Testis (tissue), 5 donors: ENCODE measurements around the gene EBF4. TPM values are rescaled to one million over a fixed set of nuclear protein-coding genes. Genes with fewer than 3 reads are reported as not detected.
A peak's percentile ranks its signal among the peaks of the same experiment; 100 is the strongest.

Source experiments
- DNase-seq: peaks from one replicate; pipeline ENCODE4 v3.0.0-alpha.2; 2019
- H3K27ac ChIP-seq, 2 donors: fragments of 200-600 bp; sonication (generic); one replicate each; pipeline ENCODE4 v1.5.1; 2019
- H3K27me3 ChIP-seq: fragments of 200-600 bp; sonication (generic); one replicate; pipeline ENCODE4 v1.5.1; 2019
- H3K36me3 ChIP-seq: fragments of 200-600 bp; sonication (generic); one replicate; pipeline ENCODE4 v1.5.1; 2017; ENCODE audit warnings: low read depth; ENCODE audit errors: missing control alignments
- H3K4me1 ChIP-seq: fragments of 200-600 bp; sonication (generic); one replicate; pipeline ENCODE4 v1.5.1; 2019
- H3K4me3 ChIP-seq, 2 donors: fragments of 200-600 bp; sonication (generic); one replicate each; pipeline ENCODE4 v1.5.1; 2017 to 2019
- H3K9me3 ChIP-seq: fragments of 200-600 bp; sonication (generic); one replicate; pipeline ENCODE4 v1.5.1; 2017
- CTCF ChIP-seq, 3 experiments: fragments of 450-650 bp in 2 of 3; fragments of 200-600 bp in 1 of 3; sonication (generic) in 1 of 3; IDR thresholded peaks; one replicate each; pipeline ENCODE4 v1.5.1; 2016 to 2019; ENCODE audit warnings: antibody characterized with exemption in 3 of 3, mild to moderate bottlenecking in 2 of 3, moderate library complexity in 1 of 3
- POLR2A ChIP-seq: fragments of 450-650 bp; IDR thresholded peaks from one replicate; pipeline ENCODE4 v1.6.1; 2017; ENCODE audit warnings: antibody characterized with exemption, mild to moderate bottlenecking, moderate library complexity
- WGBS, 2 donors: methylation state at CpG; one replicate each; pipeline ENCODE4 v1.1.5; 2018; 5-methylcytosine and 5-hydroxymethylcytosine counted together
- intact Hi-C: fragments of 100-400 bp; cut with DNase I; formaldehyde crosslinking; loops from one replicate; pipeline ENCODE4 v1.15.1; 2023; ENCODE audit warnings: low total_unique reads
- long read RNA-seq, 2 donors: transcript quantifications; one replicate each; lab custom pipeline, GENCODE V29; 2026
- polyA plus RNA-seq: library from polyadenylated mRNA; stranded (reverse); fragments of 350-450 nt; fragmentation: Illumina TruSeq; extraction: RNeasy Lipid Tissue Mini Kit (QIAGEN cat#74804); gene quantifications from one replicate; pipeline ENCODE4 v1.2.3, GENCODE V29; 2014; ENCODE audit warnings: low read depth, low replicate concordance; ENCODE audit not compliant: insufficient read depth
- total RNA-seq, 2 donors: library from RNA; depleted of rRNA; stranded (reverse); fragments of >200 nt; gene quantifications; one replicate each; pipeline ENCODE4 v1.2.3, GENCODE V29; 2016

The EBF4 gene, protein sequence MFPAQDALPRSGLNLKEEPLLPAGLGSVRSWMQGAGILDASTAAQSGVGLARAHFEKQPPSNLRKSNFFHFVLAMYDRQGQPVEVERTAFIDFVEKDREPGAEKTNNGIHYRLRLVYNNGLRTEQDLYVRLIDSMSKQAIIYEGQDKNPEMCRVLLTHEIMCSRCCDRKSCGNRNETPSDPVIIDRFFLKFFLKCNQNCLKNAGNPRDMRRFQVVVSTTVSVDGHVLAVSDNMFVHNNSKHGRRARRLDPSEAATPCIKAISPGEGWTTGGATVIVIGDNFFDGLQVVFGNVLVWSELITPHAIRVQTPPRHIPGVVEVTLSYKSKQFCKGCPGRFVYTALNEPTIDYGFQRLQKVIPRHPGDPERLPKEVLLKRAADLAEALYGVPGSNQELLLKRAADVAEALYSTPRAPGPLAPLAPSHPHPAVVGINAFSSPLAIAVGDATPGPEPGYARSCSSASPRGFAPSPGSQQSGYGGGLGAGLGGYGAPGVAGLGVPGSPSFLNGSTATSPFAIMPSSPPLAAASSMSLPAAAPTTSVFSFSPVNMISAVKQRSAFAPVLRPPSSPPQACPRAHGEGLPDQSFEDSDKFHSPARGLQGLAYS
- total RNA-seq (10 to 100 TPM in 1 of 2 donors, 1 to 10 TPM in 1; 7.4 to 14.2 TPM), polyA plus RNA-seq (6.1 TPM)
- long read RNA-seq, donor 1, partial matches to known transcripts = 0 of 1 reads
- long read RNA-seq, donor 1, other reads (novel, unspliced or antisense) = 0 of 1 reads
- long read RNA-seq, donor 2 = 0 reads

DNA sequence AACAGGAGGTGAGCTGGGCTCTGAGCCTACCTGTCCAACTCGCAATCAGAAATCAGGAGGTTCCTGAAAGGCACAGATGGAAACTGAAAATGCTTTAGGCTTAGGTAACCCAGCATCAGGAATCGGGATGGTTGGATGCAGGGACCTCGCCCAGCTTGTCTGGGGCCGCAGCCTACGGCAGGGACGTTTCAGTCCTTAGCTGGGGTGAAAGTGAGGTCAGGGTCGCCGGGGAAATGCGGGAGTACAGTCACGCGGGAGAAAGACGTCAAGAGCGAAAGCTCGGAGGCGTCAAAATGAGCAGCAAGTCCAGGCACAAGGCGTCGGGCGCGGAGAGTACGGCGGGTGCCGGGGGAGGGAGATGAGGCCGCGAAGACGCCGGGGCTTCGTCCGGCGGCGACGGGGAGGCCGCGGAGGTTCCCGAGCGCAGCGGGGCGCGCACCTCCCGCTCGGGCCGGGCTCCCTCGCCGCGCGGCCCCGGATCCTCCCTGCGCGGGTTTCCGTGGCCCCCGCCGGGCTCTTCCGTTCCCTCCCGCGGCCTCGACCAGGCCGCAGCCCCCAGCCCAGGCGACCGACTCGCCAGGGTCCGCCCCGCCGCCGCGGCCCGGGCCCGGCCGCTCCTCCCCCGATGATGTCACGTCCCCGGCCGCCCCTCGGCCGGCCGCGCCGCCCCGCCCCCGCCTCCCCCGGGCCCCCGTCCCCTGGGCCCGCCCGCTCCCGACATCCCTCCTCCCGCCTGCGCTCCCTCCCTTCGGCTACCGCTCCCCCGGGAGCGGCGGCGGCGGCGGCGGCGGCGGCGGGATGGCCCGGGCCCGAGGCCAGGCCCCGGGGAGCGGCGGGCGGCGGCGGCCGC lies at the start of gene EBF4:
EBF4 (plus strand) TSS at position 745 of the 850 bp plus-strand sequence. CDS start 866 bp downstream, outside the sequence.
- DNase-seq = peak; percentile 77
- peak within 1 kb of the TSS; percentile 55 to 78 for H3K27ac ChIP-seq
- TF ChIP-seq POLR2A (no peak), CTCF (IDR thresholded peaks at IDR 0.05) (no peak)
- no peaks in the 10 kb centered on the region for H3K36me3 ChIP-seq
- no peaks in the 10 kb centered on the region for H3K4me1 ChIP-seq
- 4% methylated on average over 21 to 46 of the region's 106 CpGs for WGBS, 2 donors
- no peaks in the 10 kb centered on the region for H3K9me3 ChIP-seq
- intact Hi-C loops = no loop called here
- peak within 1 kb of the TSS; percentile 53 to 64 for H3K4me3 ChIP-seq
- no peaks in the 10 kb centered on the region for H3K27me3 ChIP-seq

DNA sequence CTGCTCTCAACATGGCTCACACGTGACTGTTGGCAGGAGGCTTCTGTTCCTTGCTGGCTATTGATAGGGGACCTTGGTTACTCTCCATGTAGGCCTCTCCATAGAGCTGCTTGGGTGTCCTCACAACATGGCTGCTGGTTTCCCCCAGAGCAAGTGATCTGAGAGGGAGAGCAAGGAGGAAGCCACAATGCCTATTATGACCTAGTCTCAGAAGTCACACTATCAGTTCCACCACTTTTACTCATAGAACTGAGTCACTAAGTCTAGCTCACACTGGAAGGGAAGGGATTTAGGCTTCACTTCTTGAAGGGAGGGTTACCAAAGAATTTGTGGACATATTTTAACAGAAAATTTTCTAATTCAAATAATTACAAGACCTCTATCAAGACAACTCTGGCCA lies 48.9 kb upstream of the EBF4 start:
- TF ChIP-seq CTCF (IDR thresholded peaks at IDR 0.05) (no peak), POLR2A (no peak)
- Histone ChIP-seq H3K4me1 (no peaks in the 10 kb centered on the region), H3K9me3 (no peaks in the 10 kb centered on the region), H3K4me3 (no peak overlapping the region), H3K27ac (no peak overlapping the region), H3K27me3 (no peaks in the 10 kb centered on the region), H3K36me3 (no peaks in the 10 kb centered on the region)
- no peak for DNase-seq
- intact Hi-C loops = no loop called here
- 78 to 94% methylated on average over 1 of the region's 1 CpG for WGBS, 2 donors

DNA sequence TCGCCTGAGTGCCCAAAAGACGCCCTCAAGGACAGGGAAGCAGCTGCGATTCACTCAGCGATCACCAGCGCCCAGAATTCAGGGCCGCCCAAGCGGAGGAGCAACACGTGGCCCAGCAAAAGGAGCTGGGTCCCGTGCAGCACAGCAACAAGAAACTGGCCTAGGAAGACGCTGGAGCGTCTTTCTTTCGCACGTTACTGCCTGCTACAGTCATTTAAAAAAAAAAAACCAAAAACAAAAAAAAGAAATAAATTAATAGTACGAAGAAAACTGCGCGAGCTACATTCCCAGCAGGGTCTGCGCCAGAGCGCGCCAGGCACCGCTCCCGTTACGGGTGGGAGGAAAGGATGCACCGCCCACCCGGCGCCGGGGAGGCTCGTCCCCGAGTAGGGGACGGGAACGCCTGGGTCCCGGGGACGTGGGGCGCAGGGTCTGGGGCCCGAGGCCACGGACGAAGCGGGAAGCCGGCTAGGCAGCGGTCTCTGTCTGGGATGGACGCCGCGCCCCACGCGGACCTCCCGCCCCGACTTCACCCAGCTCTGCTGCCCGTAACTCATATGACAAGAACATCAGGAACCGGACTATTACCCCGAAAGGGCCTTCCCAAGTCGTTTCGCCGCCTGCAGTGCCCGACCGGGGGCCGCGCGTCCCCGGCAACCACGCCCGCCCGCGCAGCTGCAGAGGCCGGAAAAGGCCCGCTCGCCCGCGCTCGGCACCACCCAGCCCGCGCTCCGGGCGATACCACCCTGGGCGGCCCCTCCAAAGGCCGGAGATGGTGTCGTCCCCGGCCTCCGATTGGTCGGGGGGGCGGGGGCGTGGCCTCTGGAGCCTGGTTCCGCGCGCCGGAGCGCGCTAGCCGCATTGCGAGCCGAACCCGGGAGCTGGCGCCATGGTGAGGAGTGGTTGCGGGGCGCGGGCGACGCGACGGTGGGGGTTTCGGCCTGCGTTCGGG lies 40.5 kb upstream of the EBF4 start, which contains the start of gene NOP56:
NOP56 (plus strand) TSS at position 861 of the 952 bp plus-strand sequence; CDS start at position 890, 29 bp downstream.
- H3K27ac ChIP-seq = peak within 1 kb of the TSS; percentile 75 to 86
- no peaks in the 10 kb centered on the region for H3K36me3 ChIP-seq
- H3K4me1 ChIP-seq = peaks cover 10% of the 10 kb centered on the region
- peak within 1 kb of the TSS; percentile 71 to 88 for H3K4me3 ChIP-seq
- WGBS, 2 donors = 1% methylated on average over 64 to 77 of the region's 101 CpGs
- H3K27me3 ChIP-seq = no peaks in the 10 kb centered on the region
- TF ChIP-seq CTCF (IDR thresholded peaks at IDR 0.05) (no peak), POLR2A (no peak)
- DNase-seq = peak; percentile 92
- no peaks in the 10 kb centered on the region for H3K9me3 ChIP-seq
- intact Hi-C loops = no loop called here
